B cell (primary cell): ENCODE data around the gene TRAFD1.

Experiments used
- CTCF ChIP-seq: fragments of 200-600 bp; IDR thresholded peaks from one replicate; pipeline ENCODE4 v1.8.0; 2022; ENCODE audit warnings: antibody characterized with exemption, mild to moderate bottlenecking
- EZH2 ChIP-seq: IDR thresholded peaks from 2 replicates; pipeline ENCODE4 v1.6.1; 2012; ENCODE audit warnings: borderline replicate concordance, low read depth, mild to moderate bottlenecking, moderate library complexity, low read length; ENCODE audit not compliant: insufficient read depth, poor library complexity, severe bottlenecking

DNA sequence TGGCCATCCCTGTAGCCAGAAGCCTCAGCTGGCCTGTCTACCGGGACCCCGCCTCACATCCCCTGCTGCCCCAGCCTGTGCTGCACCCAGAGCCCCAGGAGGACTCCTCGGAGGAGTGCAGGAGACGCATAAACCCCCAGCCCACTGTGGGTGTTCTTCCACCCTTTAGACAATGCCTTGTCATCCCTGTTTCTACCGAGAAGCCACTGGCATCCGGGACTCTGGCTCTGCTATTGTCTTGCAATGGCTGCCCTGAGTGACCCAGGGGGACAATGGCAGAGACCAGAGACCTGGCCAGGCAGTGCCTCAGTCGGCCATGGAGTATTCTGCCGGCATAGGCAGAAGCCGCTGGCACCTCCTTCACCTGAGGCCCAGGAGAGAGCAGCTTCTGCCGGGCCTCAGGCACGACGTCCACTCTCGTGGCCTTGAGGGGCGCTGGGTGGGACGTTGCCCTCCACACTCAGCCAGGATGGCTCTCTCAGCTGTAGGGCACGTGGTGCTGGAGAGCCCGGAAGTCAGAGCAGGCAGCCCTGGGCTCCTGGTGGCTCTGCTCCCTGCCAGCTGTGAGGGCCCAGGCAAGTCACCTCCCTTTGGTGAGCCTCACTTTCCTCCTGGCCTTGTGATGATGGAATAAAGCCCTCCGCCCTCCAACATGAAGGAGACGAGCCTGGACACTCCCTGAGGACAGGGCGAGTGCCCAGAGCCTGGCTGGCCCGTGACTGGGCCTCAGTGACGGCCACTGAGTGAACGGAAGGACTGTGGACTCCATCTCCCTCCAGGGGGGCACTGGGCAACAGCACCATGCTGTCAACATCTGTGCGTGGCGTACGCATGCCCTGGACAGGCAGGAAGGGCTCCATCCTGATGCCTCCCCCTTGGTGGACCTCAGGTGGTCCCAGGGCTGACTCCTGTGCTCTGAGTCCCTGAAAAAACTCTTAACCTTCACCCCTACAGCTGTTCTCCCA lies 41.0 kb downstream of the TRAFD1 start:
- TF ChIP-seq CTCF = no peak
- no peak for TF ChIP-seq EZH2
